ENCODE measurements around the gene MPP4.

The MPP4 gene, protein sequence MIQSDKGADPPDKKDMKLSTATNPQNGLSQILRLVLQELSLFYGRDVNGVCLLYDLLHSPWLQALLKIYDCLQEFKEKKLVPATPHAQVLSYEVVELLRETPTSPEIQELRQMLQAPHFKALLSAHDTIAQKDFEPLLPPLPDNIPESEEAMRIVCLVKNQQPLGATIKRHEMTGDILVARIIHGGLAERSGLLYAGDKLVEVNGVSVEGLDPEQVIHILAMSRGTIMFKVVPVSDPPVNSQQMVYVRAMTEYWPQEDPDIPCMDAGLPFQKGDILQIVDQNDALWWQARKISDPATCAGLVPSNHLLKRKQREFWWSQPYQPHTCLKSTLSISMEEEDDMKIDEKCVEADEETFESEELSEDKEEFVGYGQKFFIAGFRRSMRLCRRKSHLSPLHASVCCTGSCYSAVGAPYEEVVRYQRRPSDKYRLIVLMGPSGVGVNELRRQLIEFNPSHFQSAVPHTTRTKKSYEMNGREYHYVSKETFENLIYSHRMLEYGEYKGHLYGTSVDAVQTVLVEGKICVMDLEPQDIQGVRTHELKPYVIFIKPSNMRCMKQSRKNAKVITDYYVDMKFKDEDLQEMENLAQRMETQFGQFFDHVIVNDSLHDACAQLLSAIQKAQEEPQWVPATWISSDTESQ

GRCh38 chr2:201698588-201699226 is at the start of gene MPP4:
TSS of gene MPP4 (minus strand) at chr2:201698644. CDS start at chr2:201693954, 4,690 bp downstream.
- in situ Hi-C loops (cut with MboI; ENCODE audit: low sequenced_read_pairs) = no loop called here

DNA sequence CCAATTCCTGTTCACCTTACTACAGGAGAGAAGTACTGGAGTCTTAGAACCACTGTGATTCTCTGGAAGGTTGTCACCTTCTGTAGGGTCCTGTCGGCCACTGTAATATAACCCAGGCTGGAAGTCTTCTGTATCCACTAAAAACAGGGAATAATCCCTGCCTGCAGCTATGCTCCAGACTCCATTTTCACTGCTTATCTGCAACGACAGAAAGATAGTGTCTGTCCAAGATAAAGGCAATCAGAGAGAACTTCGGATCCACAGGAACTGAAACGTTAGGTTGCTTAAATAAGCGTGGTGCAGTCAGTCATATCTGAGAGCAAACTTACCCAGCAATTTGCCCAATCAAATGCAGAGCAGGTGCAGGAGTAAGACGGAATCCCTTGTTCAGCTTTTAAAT is 48.1 kb upstream of the MPP4 start:
- in situ Hi-C loops (cut with MboI; ENCODE audit: low sequenced_read_pairs) = no loop called here

DNA sequence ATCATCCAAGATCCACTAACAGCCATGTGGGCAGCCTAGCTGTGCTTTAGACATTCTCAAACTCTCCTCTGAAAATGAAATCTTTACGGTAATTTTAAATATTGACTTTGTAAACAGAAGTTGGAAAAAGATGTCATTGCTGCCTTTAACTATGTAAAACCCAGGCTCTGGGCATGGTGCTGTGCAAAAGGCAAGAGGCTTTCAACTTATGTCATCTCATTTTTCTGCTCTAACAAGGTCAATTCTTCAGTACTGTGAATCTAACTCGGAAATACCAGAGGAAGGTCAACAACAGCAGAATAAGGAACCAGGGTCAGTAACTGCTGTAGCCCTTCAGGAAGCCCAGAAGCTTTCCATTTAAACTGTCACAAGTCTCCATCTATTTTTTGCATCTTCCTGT is 37.0 kb upstream of the MPP4 start:
- in situ Hi-C loops (cut with MboI; ENCODE audit: low sequenced_read_pairs) = no loop called here

GRCh38 chr2:201734111-201734510 is 35.7 kb upstream of the MPP4 start:
- in situ Hi-C loops (cut with MboI; ENCODE audit: low sequenced_read_pairs) = no loop called here

DNA sequence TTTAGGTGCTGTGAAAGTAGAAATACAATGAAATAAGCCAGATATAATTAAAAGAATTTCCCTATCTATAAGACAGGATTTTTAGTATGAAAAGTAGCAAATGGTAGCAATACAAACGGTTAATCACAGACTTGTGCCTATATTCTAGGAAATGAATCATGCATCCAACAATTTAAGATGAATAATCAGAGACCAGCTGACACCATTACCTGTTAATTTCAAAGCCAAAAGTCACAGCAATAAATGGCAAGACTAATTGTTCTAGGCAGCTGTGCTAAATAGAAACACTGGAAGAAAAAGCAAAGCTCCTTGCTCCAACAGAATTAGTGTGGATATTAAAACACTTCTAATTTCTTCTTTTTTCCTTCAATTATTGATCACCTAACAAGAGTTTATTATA is 35.1 kb upstream of the MPP4 start:
- in situ Hi-C loops (cut with MboI; ENCODE audit: low sequenced_read_pairs) = no loop called here

- in situ Hi-C loops (cut with MboI; ENCODE audit: low sequenced_read_pairs) = no loop called here
Observed at GRCh38 chr2:201730651-201731285, 32.3 kb upstream of the MPP4 start.

GRCh38 chr2:201715459-201715858 is 17.0 kb upstream of the MPP4 start:
- in situ Hi-C loops (cut with MboI; ENCODE audit: low sequenced_read_pairs) = no loop called here

GRCh38 chr2:201712726-201713125 is 14.3 kb upstream of the MPP4 start:
- in situ Hi-C loops (cut with MboI; ENCODE audit: low sequenced_read_pairs) = no loop called here

GRCh38 chr2:201709747-201710146 is 11.3 kb upstream of the MPP4 start:
- in situ Hi-C loops (cut with MboI; ENCODE audit: low sequenced_read_pairs) = no loop called here

DNA sequence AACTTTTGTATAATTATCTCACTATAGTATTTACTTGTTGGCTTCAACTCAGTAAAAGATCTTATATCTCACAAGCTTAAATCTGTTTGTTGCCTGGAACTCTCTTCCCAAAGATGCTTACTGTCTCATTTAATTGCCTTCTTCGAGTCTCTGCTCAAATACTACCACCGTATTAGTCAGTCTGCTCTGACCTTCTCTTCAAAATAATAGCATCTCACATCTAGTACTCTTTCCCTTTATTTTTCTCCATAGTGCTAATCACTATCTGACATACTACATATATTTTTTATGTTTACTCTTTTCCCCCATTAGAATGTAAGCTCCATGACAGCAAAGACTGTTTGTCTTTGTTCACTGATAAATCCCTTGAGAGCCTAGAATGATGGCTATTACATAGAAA is 10.6 kb upstream of the MPP4 start:
- in situ Hi-C loops (cut with MboI; ENCODE audit: low sequenced_read_pairs) = no loop called here

DNA sequence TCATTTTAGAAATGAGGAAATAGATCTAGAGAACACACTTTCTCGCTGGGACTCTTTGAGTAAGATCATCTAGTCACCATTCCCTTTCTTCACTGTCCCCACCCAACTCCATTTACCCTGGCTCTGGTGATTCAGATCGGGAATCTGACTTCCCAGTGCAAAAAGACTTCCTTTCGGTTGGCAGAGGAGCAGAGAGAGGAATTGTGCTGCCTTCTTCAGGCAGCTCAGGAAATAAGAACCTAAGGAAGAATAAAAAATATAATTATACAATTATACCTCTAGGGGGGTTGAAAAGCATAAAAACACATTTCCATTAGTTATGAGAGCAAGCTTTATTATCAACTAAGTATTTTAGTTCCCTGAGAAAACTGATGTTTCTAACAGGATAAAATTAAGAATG is 9.3 kb upstream of the MPP4 start:
- in situ Hi-C loops (cut with MboI; ENCODE audit: low sequenced_read_pairs) = no loop called here

- in situ Hi-C loops (cut with MboI; ENCODE audit: low sequenced_read_pairs) = no loop called here
Observed at GRCh38 chr2:201707142-201707541, 8.7 kb upstream of the MPP4 start.

GRCh38 chr2:201704536-201704935 is 6.1 kb upstream of the MPP4 start:
- in situ Hi-C loops (cut with MboI; ENCODE audit: low sequenced_read_pairs) = no loop called here

- in situ Hi-C loops (cut with MboI; ENCODE audit: low sequenced_read_pairs) = no loop called here
Observed at GRCh38 chr2:201701646-201702045, 3.2 kb upstream of the MPP4 start.

- in situ Hi-C loops (cut with MboI; ENCODE audit: low sequenced_read_pairs) = no loop called here
Observed at GRCh38 chr2:201699416-201699815, 972 bp upstream of the MPP4 start.

DNA sequence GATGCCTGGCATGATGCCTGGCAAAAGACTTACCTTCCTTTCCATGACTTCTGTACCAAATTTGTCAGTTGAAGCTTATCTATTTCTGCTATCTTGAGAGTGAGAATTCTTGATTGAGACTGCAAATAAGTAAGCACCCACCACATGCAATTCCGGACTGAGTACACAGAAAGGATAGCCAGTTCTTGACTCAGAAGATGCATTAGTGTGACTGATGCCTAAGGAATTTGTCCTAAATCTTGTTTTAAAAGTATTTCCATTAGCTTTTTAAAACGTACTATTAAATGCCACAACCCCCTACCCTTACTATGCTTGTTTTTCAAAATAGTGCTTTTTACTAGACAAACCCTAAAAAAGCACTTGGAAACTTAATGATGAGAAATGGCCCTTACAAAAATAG is 545 bp downstream of the MPP4 start:
- in situ Hi-C loops (cut with MboI; ENCODE audit: low sequenced_read_pairs) = no loop called here

GRCh38 chr2:201696151-201696659 is 2.2 kb downstream of the MPP4 start:
- in situ Hi-C loops (cut with MboI; ENCODE audit: low sequenced_read_pairs) = no loop called here

GRCh38 chr2:201685156-201685555 is 13.3 kb downstream of the MPP4 start:
- in situ Hi-C loops (cut with MboI; ENCODE audit: low sequenced_read_pairs) = no loop called here

- in situ Hi-C loops (cut with MboI; ENCODE audit: low sequenced_read_pairs) = no loop called here
Observed at GRCh38 chr2:201680743-201681142, 17.7 kb downstream of the MPP4 start.

DNA sequence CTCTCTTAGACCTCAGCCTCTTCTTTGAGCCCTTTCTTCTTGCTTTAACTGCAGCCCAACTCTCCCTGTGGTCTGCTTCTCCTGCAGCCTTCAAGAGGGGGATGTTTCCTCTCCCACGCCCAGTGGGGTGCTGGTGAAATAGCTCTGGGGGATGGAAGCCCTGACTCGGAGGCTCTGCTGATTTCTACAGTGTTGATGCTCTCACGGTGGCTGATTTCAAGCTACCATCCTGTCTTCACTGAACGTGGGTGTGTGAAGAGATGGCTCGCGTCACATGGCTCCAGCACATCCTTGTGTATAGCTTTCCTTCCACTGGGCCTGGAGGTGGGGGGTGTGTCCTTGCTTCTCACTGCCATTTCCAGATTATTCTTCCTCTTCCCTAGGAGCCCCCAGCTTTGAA is 20.0 kb downstream of the MPP4 start:
- in situ Hi-C loops (cut with MboI; ENCODE audit: low sequenced_read_pairs) = no loop called here

GRCh38 chr2:201675454-201675853 is 23.0 kb downstream of the MPP4 start:
- in situ Hi-C loops (cut with MboI; ENCODE audit: low sequenced_read_pairs) = no loop called here
